Measurements from ENCODE around the gene PHF21A.
"Not testable (repeated sequence)": the region's sequence is repeated elsewhere in the genome, so short reads cannot be mapped to it uniquely, and the experiment has no call there.

PHF21A gene

DNA sequence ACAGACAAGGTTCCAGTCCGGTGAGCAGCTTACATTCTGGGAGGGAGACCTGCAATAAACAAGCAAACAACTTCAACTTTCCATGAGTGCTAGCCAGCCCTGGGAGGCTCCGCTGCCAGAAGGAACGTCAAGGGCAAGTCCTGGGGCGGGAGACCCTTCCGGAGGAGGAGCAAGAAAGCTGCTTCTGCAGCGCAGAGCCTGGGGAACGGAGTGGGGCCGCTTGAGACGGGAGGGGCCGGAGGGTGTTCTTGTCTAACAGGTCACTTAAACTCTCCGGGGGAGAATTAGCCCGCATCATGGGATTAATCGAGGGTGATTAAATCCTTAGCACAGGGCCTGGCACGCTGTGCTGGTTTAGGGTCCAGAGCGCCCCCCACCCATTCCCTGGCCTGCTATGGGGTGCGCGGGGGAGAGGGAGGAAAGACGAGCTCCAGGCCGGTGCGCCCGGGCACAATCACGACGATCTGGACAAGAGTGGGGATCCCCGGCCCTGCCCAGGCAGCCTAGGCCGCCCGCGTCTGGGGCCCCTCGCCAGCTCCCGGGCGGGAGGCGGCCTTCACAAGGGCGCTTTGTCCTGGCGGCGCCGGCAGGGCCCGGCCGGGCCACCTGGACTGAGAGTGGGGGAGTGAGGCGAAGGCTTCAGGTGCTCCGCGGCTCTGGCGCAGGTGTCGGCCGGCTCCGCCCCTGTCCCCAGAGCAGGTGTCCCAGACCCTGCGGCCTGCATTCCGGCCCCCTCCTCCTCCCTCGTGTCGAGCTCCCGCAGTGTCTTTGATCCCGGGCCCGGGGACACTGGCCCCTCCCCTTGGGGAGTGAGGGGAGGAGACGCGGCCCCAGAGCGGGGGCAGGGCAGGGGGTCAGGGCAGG, 199.5 kb downstream of the PHF21A start:
- no peak for DNase-seq (ENCODE audit: low read depth, low spot score)

DNA sequence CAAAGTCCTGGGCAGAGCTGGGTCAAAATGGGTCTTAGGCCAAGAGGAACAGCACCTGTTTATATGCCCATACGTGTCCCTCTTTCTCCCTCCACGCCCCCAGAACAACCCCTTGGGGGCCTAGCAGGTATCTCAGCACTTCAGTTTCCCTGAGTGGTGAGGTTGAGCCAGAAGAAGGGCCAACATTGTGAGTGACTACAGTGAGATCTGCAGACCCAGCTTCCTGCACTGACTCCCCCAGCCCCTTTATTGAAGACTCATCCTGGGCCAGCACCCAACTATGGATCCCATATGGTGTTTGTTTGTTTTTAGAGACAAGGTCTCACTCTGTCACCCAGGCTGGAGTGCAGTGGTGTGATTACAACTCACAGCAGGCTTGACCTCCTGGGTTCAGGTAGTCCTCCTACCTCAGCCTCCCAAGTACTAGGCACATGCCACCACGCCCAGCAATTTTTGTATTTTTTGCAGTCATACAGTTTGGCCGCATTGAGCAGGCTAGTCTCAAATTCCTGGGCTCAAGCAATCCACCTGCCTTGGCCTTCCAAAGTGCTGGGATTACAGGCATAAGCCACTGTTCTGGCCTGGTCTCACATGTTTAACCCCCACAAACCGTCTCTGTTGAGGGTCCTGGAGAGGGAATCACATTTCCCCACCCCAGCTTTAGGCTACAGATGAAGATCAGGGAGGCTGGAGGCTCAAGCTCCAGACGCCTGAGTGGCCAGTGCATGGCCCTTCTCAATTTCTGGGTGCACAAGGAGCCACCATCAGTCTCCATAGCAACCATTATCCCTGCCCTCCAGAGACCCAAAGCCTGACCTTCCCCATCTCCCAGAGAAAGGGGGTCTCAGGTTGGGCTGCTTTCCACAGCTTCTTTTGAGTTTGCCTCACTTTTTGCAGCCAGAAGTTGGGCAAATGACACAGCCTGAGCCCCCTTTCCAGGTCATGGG, 200.4 kb downstream of the PHF21A start:
- DNase-seq (ENCODE audit: low read depth, low spot score) = no peak

DNA sequence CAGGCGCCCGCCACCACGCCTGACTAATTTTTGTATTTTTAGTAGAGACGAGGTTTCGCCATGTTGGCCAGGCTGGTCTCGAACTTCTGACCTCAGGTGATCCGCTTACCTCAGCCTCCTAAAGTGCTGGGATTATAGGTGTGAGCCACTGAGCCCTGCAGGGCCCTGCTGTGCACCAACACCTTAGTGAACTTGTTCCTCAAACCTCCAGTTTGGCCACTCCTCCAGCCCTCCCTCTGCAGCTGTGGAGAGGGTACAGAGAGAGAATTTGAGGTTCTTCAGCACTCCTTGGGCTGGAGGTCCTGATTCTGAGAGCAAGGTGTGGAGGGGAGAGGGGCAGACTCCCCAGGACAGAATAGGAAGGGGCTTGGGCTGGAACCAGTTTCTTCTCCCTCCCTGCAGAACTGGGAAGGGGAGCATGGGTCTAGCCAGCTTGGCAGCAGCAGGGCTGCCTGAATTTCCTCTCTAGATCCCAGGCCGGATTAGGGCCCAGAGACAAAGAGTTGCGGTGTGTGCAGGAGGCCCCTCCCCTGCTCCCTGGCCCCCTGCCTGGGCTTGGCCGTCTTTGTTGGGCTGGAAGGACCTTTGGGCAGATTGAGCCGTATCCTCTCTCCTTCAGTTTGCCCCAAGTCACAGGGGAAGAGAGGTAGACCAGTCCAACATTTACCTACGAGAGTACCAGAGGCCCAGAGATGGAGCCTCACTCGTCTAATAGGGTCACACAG, 201.3 kb downstream of the PHF21A start:
- DNase-seq (ENCODE audit: low read depth, low spot score) = no peak

DNA sequence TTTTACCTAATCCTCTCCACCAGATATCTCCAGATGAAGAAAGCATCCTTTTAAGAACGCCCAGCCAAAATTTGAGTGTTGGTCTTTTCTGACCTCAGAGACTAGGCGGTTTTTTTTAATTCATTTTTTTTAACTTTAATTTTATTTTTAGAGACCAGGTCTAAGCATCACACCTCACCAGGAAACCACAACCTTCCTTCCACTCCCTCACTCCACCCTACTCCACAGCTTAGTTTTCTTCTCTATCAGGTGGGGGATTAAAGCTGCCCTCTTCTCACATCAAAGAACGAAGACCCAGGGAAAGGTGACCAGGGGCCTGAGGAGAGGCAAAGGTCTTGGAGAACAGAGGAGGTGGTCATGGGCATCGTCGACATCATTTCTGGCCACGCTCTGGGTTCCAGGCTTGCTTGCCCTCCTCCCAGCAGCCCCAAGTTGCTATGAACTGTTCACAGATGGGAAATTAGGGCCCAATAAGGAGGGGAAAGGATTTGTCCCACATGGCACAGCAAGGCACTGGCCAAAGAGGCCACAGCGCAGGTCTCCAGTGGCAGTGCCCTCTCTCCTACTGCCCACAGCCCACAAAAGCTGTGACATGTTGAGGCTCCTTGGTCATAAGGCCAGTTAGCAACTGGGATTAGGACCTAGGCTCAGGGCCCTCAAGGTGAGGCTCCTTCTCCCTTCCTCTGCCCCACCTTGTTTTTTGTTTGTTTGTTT, 202.1 kb downstream of the PHF21A start:
- DNase-seq (ENCODE audit: low read depth, low spot score) = no peak

DNA sequence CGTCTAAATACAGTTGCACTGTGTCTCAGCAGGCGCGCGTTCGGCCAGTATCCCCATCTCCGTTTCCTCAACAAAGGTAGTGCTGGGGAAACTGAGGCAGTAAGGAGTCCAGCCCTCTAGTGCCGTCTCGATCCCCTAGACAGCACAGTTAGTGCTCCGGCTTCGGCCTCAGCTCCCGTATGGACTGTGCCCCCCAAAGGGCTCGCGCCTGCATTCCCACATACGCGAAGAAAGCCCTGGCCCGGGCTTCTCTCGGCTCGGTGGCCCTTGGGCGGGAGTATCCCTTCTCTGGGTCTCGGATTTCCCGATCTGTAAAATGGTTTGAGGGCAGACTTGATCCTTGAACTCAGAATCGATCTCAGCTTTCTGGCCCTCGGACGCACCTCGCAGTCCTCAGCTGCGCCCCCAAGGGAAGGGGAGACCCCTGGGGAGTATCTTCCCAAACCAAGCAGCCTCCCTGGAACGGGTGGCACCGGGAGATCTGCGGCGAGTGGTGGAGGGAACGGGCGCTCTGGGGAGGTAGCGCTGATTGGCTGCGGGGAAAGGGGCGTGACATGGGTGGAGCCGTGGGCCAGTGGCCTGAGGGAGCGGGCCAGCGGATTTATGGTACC, 202.8 kb downstream of the PHF21A start:
- DNase-seq (ENCODE audit: low read depth, low spot score) = no peak

DNA sequence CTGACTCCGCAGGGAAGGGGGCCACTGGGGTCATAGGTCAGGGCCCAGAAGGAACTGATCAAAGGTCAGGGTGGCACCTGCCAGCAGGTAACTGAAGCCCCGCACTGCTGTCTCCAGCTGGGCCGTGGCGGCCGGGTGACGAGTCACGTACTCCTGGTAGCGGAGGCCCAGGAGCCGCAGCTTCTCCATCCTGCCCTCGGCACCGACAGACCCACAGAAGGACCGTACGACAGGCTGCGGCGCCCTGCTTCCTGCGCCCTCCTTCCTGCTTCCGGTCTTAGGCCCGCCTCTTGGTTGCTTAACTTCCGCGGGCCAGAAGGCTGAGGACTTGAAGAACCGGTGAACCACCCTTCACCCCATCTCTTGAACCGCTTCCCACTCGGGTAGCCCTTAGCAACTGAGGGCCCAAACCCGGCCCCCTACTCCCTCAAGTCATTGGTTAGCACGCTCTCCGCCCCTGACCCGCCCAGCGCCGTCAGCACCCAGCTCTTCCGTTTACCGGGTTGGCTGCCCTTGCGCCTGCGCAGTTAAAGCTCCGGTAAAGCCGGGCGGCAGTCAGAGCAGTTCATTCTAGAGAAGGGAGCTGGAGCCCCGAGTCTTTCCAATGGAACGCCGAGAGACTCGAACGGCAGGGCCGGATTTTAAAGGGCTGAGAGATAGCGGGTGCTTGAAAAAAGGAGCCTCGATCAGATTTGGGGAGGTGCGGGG, 203.5 kb downstream of the PHF21A start, which contains the start of gene PEX16:
Gene PEX16, minus strand, starts transcription at position 255 of the 708 bp plus-strand sequence. Its CDS starts 66 bp downstream, at position 189.
- DNase-seq (ENCODE audit: low read depth, low spot score) = peak; percentile 89

DNA sequence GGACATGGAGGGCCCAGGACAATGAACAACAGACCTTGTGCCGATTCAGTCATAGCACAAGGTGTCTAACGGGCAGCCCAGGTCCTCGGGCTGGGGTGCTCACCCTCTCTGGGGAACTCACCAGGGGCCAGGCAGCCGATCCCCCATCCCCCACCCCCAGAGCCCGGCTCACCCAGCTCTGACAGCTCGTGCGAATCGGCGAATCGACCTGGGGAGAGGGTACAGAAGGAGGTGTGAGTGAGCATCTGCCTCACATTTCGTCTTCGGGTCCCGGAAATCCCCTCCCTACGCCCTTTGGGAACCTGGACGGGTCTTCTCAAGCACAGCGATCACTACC, 204.0 kb downstream of the PHF21A start:
- DNase-seq (ENCODE audit: low read depth, low spot score) = no peak

DNA sequence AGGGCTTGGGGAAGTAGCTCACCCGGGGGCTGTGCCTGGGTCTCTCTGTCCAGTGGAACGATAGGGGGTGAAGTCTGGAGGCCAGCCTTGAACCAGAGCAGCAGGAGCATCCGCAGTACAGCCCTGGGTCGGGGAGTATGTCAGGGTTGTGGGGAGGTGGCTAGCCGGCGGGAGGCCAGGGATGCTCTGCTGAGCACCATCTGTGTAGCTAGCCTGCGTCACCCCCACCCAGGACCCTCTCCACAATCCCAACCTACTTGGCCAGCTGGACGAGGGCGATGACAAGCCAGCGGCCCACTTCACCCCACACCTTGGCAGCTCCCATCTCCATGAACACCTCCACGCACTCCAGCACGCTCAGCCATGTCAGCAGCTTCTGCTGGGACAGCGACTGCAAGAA, 205.8 kb downstream of the PHF21A start:
- DNase-seq (ENCODE audit: low read depth, low spot score) = no peak

DNA sequence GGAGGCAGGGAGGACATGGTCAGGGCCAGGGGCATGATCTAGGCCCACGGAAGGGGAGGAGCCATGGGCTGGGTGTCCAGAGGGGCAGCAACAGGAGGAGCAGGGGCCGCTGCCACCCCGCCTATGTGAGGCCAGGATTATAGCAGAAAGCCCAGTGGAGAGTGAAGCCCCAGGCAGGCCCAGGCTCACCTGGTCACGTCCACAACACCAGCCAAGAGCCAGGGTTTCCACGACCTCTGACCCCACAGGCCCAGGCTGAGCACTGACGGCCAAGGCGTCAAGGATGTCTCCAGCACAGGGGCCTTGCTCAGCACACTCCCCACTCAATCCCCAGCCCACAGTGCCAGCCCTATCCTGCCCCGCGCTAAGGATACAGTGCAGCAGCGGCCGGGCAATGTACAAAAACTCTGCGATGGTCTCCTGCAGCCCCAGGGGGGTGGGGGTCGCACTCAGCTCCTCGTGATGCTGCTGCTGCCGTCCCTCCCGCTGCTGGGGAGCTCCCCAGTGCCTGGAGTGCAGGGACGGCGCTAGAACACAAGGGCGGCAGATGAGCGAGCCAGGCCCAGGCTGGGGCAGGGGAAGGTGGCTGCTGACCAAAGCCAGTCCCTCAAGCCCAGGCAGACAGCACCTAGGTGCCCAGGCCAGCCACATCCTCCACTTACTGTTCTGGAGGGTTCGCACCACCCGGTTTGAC, 207.2 kb downstream of the PHF21A start:
- no peak for DNase-seq (ENCODE audit: low read depth, low spot score)

DNA sequence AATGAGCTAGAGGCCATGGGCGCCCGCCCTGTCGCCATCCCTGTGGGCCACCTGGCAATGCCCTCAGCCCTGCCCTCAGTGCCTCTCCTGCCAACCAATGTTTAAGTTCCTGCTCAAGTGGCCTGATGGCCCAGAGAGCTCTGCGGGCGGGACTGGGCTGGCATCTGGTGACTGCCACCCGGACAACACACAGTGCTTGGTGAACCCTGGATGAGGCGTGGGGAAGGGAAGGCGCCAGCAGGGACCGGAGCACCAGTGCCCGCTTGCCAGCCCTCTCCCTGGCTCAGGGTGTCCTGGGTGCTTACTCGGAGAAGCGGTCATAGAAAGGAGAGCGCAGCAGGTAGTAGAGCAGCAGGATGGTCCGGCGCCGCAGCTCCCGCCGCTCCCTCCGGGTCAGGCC, 207.7 kb downstream of the PHF21A start:
- DNase-seq (ENCODE audit: low read depth, low spot score) = no peak

DNA sequence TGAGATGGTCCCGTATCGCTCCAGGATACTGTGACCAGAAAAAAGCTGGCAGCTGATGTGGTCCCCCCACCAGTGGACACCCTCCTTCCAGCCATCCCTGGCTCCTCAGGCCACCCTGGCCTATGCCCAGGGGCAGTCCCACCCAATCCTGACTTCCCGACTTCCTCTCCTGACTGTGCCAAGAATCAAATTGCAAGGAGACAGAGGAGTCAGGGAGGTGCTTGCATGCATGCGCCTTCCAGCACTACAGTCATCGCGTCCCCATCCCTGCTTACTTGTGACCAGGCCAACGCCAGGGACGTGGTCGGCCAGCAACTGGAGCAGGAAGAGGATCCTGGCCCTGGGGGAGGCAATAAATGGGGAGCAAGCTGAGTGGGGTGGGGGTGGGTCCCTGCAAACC, 210.6 kb downstream of the PHF21A start:
- DNase-seq (ENCODE audit: low read depth, low spot score) = no peak

DNA sequence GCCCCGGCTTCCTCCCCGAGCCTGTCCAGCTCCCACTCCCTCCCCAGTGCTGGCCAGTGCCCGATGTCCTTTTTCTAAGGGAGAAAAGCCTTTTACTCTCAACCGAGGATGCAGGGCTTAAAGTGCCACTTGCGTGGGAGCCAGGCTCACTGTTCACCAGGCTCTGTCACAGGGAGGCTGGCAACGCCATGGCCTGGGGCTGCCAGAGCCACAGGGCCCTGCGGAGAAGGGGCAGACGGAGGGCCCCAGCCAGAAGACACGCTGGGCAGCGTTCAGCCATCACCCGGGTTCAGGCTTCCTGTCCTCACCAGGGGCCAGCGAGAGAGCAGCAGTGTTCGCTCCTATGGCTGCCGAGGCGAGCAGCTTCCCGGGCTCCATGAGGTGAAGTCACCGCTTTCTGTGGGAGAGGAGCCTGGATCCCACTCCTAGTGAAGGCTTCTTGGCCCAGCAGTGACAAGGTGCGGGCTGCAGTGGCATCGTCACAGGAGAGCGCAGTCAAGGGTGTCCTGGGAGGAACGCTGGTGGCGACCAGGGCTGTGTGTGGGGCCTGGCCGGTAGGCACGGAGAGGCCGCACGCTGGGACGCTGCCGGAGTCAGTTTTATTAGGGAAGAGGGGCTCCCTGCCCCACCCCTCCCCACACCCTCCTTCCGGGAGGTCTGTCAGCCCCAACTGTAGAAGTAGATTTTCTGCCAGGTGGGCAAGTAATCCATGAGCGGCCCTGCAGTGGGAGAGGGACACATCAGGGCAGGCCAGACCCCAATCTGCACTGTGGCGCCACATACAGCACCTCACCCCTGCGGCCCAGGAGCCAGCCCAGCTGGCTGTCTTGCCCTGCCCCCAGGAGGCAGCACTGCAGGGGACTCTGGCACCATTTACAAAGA, 211.4 kb downstream of the PHF21A start:
- DNase-seq (ENCODE audit: low read depth, low spot score) = no peak

DNA sequence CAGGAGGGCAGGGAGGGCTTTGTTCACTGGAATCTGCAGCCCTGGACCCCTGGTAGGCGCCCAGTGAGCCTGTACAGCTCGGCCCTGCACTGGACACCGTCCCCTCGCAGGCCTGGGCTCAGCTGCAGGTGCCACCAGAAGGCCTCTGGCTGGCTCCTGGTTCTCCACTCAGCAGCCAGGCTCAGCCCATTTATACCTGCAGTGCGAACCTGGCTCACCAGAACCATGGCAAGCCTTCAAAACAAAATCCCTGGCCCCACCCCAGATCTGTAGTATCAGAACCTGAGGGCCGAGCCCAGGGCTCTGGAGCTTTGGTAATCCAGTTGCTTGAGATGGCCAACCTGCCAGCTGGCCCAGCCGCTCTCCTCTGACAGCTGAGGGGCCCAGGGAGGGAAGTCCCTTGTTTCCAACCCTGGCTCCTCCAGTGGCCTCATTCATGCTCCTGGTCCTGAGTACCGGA, 213.3 kb downstream of the PHF21A start:
- no peak for DNase-seq (ENCODE audit: low read depth, low spot score)

DNA sequence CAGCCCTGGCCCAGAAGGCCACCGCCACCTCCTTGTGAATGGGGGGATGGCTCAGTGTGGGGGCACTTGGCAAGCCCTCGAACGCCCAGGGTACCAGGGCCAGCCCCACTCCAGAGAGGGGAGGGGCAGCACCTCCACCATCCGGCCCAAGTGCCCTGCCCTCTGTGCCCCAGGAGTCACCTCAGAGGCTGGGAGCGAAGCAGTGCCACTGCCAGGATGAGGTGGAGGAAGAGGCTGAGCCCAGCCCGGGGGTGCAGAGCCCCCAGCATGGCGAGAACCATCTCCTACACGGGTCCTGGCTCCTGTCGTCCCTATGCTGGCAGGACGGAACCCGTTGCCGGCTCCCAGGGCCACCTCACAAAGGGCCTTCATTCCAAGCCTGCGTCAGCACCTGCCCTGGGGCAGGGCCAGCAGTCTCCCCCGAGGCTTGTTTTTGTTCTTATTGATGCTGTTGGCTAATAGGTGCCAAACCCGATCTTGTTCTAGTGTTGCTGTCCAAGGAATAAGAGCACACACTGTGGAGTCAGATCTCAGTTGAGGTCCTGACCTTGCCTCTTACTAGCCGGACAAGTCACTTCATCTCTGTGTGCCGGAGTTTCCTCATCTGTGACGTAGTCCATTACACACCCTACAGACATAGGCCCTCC, 214.2 kb downstream of the PHF21A start, which contains the start of gene FREY1:
Gene FREY1, minus strand, starts transcription at position 307 of the 647 bp plus-strand sequence. Its CDS starts 26 bp downstream, at position 281.
- no peak for DNase-seq (ENCODE audit: low read depth, low spot score)

DNA sequence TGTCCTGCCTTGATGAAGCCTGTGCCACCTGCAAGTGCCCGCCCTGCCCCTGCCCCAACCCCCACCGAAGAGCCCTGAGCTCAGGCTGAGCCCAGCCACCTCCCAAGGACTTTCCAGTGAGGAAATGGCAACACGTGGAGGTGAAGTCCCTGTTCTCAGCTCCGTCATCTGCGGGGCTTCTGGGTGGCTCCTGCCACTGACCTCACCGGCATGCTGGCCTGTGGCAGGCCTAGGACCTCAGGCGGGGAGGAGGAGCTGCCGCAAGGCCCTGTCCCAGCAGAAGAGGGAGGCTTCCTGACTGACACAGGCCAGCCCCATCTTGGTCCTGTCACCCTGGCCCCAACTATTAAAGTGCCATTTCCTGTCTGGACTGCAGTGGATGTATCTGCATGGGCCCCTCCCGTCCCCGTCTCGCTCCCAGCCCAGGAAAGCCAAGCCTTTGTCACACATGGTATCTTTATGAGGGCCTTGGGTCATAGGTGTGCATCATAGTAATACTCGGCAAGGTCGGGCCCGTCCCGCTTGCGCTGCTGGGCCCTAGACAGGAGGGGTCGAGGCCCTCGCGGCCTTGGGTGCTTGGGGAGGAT, 215.1 kb downstream of the PHF21A start:
- no peak for DNase-seq (ENCODE audit: low read depth, low spot score)

DNA sequence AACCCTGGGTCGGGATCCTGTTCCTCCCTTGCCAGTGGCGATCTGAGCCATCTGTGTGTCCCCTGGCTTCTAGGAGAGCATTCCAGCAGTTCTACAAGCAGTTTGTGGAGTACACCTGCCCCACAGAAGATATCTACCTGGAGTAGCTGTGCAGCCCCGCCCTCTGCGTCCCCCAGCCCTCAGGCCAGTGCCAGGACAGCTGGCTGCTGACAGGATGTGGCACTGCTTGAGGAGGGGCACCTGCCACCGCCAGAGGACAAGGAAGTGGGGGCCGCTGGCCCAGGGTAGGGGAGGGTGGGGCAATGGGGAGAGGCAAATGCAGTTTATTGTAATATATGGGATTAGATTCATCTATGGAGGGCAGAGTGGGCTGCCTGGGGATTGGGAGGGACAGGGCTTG, 215.7 kb downstream of the PHF21A start:
- not testable (repeated sequence) for DNase-seq (ENCODE audit: low read depth, low spot score)

DNA sequence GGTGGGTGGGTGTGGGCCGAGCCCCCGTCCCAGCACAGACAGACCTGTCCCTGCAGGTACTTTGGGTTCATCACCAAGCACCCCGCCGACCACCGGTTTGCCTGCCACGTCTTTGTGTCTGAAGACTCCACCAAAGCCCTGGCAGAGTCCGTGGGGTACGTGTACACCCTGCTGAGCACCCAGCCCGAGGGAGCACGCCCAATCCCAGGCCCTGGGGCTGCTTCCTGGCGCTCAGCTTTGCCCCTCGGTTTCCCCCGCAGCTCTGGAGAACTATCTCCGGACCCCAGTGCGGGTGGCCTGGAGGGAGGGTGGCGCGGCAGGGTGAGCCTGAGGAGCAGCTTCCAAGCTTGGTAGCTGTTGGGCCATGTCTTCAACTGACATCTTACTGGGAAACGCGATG, 216.2 kb downstream of the PHF21A start:
- DNase-seq (ENCODE audit: low read depth, low spot score) = no peak

Data from activated naive CD8-positive, alpha-beta T cell treated with anti-CD3 and anti-CD28 coated beads, Interleukin-2, amount 50 U/mL, for 16 hours (primary cell).